Activated T-cell treated with anti-CD3 and anti-CD28 coated beads for 4 hours (primary cell): ENCODE measurements around the gene KLF16.
"Not testable (repeated sequence)": the region's sequence is repeated elsewhere in the genome, so short reads cannot be mapped to it uniquely, and the experiment has no call there.

Source experiments
- DNase-seq: peaks from one replicate; pipeline ENCODE4 v3.0.0-alpha.2; 2020

The KLF16 gene

DNA sequence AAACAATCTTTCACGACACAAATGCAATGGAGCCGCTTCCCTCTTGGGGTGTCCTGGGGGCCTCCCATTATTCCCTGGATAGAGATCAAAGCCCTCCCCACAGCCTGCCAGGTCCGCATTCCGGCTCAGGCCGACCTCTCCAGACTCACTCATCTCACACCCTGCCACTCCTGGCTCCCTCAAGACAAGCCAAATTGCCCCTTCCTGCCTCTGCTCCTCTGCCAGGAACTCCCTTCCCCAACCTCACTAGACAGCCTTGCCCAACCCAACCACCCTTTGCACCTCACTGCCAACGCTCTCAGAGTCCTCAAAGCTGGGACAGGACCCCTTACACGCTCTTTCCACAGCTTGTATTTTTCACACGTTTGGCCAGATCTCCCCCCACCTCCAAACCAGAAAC lies 20.4 kb upstream of the KLF16 start:
- DNase-seq, result no peak

DNA sequence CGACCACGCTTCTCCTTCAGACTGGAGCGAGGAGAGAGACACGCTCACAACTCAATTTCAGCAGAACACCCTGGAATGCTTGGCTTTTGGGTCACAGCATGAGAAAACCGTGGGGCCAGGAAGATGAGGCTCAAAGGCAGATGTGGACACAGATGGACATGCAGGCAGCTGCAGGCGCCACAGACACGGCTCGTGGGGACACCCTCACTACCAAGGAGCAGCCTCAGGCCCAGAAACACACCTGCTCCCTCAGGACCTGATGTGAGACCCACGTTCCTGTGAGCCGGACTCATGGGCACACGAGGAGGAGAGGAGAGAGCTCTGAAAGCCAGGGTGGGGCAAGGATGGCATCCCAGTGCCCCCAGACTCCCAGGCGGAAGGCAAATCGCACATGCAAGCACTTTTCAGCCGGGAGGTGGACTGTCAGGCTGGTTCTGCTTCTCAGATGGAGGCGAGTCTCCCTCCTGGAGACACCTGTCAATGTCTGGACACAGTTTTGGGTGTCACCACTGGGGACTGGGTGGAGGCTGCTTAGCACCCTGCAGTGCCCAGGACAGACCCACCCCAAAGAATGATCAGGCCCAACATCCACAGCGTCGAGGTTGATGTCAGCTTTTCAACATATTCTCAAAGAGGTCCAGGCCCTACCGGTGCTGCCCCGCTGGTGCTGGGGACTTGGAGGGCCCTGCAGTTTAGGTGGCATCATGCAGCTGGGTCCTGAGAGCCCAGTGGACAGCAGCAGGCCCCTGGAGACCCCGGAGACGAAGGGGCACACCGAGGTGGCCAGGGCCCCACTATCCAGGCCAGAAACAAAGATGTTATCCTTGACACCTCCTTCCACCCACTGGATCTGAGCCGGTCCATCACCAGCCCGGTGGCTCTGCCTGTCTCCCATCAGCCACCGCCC lies 19.7 kb upstream of the KLF16 start:
- DNase-seq, result no peak

DNA sequence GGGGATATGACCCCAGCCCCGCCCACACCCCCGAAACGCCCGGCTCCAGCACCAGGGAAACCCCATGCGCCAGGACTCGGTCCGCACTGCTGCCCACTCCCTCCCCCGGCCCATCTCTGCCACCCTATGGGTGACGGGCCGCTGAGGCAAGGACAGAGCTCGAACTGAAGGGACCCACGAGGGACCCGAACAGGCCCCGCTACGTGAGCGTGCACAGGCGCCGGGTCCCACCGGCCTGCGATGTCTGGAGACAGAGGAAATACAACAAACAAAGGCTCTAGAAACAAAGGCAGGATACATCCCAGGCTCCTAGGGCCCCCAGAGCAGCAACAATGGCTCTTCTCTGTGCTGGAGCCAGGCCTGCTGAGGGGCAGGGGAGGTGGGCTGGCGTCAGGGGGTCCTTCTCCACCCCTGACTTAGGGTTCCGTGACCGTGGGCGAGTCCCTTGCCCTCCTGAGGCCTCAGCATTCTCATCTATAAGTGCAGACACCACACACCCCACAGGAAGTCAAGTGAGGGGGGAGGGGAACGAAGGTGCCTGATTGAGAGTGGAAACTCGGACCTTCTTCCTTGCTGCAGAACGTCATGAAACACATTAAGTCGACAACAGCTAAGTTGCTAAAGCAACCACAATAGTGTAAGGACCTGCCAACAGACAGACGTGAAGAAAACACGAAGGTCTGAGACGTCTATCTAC lies 18.9 kb upstream of the KLF16 start:
- peak; percentile 53 for DNase-seq

DNA sequence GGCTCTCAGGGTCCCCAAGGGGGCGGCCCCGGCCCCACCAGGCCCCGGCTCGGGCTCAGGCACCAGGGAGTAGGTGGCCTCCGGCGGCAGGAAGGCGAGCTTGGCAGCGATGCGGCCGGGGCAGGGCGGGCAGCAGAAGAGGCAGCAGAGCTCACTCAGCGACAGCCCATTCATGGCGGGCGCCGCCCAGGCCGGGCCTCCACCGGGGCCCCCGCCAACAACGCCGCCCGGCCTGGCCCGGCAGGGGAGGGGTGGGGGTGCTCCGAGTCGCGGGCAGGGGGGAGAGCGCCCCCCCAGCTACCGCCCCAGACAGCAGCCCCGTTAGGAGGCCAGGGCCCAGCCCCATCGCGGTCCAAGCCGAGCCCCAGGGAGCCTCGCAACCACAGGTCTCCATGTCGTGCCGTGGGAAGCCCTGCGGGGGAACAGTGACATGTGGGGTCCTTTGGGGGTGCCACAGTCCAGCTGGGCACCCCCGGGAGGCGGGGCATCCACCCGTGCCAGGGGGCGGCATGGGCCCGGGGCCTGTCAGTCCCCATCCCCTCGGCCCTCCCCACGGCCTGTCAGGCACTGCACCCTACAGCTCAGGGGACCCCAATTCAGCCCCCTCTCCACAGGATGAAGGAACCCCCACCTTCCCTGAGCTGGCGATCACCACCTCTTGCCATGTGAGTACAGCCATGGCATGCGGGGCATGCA lies 18.2 kb upstream of the KLF16 start:
- not testable (repeated sequence) for DNase-seq

- DNase-seq, result no peak
Measured at GRCh38 chr19:1880611-1881392, 17.4 kb upstream of the KLF16 start.

- not testable (repeated sequence) for DNase-seq
Measured at GRCh38 chr19:1879982-1880381, 16.6 kb upstream of the KLF16 start.

DNA sequence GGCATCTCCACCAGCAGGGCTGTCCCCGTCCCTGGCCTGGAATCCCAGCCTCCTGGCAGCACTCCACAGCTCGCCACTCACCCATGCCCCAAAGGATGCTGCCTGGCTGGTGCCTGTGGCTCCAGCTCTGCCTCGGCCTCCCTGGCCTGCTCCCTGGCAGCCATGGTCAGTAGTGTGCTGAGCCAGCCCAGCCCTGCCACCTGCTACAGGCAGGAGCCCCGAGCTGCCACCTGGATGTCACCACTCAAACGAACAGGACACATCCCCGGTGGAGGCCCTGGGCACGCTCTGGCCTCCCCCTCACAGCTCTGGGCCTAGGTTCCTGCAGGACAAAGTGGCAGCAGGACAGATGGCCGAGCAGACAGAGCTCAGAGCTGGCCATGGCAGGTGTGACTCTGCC lies 15.2 kb upstream of the KLF16 start:
- not testable (repeated sequence) for DNase-seq

DNA sequence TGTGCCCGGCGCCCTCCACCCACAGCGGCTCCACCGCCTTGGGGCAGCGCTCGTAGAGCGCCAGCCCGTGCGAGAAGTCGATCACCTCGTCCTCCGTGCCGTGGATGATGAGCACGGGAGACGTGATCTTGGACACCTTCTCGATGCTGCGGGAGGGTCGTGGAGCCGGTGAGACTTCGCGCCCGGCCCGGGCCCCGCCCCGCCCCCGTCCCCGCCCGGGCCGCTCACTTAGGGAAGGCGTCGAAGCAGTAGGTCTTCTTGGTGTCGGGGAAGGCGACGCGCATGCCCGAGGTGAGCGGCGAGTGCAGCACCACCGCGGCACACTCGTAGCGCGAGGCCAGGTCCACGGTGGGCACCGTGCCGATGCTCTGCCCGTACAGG lies 13.9 kb upstream of the KLF16 start:
- not testable (repeated sequence) for DNase-seq

- DNase-seq, result not testable (repeated sequence)
Measured at GRCh38 chr19:1876496-1877279, 13.3 kb upstream of the KLF16 start.

GRCh38 chr19:1875646-1876495 lies 12.5 kb upstream of the KLF16 start:
- peak; percentile 76 for DNase-seq

DNA sequence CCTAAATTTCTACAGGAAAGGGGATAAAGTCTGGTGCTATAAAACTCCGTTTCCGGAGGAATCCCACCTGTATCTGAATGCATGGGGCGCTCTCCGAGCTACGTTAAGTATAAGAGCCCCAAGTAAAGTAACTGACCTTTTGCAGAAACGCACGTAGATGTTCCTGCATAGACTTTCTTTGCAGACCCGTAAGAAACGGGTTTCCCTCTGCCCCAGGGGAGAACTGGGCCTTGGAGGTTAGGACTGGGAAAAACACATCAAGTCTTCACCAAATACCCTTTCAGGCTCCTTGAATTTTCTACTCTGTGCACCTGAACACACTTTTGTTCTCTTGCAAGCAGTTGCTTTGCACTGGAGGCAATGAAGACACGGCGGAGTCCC lies 11.9 kb upstream of the KLF16 start:
- not testable (repeated sequence) for DNase-seq

- DNase-seq, result no peak
Measured at GRCh38 chr19:1874554-1875185, 11.3 kb upstream of the KLF16 start.

- no peak for DNase-seq
Measured at GRCh38 chr19:1873524-1874473, 10.4 kb upstream of the KLF16 start.

- DNase-seq, result no peak
Measured at GRCh38 chr19:1872807-1873523, 9.6 kb upstream of the KLF16 start.

DNA sequence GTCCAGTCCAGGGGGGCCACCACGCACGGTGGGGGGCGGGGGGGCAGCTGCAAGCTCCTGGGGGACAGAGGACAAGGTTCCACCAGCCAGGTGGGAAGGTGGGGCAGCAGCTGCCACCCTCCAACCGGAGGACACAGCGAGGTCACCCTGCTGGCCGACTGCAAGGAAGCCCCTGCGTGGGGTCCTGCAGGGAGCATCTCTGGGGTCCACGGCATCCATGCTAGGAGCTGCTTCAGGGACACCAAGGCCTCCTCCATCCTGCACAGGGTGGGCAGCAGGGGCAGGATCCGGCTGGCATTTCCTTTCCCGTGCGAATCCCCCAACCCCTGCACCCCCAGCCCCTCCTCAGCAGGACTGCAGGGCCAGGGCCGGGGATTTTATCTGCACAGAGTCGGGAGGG lies 8.3 kb upstream of the KLF16 start:
- no peak for DNase-seq

DNA sequence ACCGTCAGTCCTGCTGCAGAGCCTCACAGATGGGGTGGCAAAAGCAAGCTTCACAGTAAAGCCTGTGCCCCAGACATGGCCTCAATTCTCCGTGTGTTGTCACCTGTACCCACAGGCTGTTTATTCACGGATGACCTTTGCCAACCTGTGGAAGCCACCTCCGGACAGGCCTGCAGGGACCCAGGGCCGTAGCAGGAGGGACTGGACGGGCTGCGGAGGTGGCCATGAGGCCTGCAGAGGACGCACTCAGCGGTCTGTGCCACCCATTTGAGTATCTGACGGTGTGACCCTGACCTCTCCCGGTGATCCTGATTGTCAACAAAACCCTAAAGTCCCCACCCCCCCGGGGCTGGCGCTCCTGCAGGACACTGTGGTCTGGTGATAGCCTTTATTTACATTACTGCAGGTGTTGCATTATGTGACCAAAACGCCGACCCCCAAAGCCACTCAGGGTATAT lies 7.8 kb upstream of the KLF16 start:
- DNase-seq, result no peak

DNA sequence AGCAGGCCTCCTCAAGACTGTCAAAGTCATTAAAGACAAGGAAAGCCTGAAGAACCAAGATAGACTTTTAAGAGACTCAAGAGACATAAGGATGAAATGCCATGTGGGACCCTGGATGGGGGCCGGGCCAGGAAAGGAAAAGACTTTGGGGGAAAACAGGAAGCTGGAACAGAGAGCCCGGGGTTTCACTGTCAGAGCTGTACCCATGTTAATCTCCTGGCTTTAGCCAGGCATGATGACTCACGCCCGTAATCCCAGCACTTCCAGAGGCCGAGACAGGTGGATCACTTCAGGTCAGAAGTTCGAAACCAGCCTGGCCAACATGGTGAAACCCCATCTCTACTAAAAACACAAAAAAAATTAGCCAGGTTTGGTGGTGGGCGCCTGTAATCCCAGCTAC lies 5.6 kb upstream of the KLF16 start:
- no peak for DNase-seq

DNA sequence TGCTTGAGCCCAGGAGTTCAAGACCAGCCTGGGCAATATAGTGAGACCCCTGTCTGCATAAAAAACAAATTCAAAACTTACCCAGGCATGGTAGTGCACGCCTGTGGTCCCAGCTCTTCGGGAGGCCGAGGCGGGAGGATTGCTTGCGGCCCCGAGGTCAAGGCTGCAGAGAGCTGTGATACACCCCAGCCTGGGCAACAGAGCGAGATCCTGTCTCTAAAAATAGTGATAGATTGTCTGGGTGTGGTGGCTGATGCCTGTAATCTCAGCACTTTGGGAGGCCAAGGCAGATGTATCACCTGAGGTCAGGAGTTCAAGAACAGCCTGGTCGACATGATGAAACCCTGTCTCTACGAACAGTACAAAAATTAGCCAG lies 4.0 kb upstream of the KLF16 start:
- DNase-seq, result no peak
